ENCODE results near the gene ZNRD2. TPM values are rescaled to one million over a fixed set of nuclear protein-coding genes. Genes with fewer than 3 reads are reported as not detected.
"Not testable (repeated sequence)": the region's sequence is repeated elsewhere in the genome, so short reads cannot be mapped to it uniquely, and the experiment has no call there.

Gene ZNRD2, protein sequence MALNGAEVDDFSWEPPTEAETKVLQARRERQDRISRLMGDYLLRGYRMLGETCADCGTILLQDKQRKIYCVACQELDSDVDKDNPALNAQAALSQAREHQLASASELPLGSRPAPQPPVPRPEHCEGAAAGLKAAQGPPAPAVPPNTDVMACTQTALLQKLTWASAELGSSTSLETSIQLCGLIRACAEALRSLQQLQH
- total RNA-seq = 94.6 and 96.9 TPM in 2 replicates

DNA sequence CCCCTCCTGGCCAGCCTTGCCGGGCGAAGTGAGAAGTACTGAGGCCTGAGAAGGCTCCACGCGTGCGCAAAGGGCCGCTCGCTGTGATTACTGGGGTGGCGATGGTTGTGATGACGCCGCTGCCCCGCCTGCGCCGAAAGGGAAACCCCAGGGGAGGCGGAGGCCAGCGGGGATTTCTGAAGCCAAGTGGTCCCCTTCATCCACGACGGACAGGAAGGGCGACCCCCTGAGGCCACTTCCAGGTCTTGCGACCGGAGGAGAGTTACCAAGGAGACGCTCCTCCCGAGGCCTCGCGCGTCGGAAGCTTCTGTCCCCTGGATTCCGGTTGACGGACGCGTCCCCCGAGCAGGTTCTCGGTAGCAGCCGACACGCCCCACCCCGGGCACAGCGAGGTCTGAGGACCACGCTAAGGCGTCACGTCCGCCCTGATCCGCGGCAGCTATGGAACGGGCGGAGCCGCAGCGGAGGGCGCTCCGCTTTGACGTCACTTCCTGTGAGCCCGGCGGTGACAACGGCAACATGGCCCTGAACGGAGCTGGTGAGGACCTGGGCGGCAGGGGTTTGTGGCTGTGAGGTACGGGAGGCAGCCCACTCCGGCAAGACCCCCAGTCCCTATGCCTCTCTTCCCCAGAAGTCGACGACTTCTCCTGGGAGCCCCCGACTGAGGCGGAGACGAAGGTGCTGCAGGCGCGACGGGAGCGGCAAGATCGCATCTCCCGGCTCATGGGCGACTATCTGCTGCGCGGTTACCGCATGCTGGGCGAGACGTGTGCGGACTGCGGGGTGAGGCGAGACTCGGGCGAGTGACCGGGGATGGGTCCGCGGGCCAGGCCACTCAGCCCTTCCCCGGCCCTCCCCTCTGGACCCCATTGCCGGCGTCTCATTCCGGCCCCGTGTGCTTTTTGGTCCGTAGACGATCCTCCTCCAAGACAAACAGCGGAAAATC is at the start of gene ZNRD2:
Gene ZNRD2 (plus strand): TSS at position 505 of the 946 bp plus-strand sequence. CDS start 15 bp downstream, at position 520.
- peak; percentile 99 for DNase-seq (ENCODE audit: low spot score)
- Mint-ChIP-seq H3K36me3 (ENCODE audit: low read depth) (peaks cover 30% of the 10 kb centered on the region), H3K27ac (peak within 1 kb of the TSS; percentile 98), H3K9me3 (no peaks in the 10 kb centered on the region), H3K27me3 (ENCODE audit: insufficient read depth) (no peaks in the 10 kb centered on the region), H3K4me1 (ENCODE audit: low read depth) (peaks cover 64% of the 10 kb centered on the region), H3K4me3 (peak within 1 kb of the TSS; percentile 99)
- intact Hi-C loops (cut with micrococcal nuclease) = loop anchor here (1.0 to 5.0 kb wide), 16 partner anchors 11 to 693 kb away; partner anchors contain the start of genes ATG2A, CFL1, EHD1 and FRMD8

DNA sequence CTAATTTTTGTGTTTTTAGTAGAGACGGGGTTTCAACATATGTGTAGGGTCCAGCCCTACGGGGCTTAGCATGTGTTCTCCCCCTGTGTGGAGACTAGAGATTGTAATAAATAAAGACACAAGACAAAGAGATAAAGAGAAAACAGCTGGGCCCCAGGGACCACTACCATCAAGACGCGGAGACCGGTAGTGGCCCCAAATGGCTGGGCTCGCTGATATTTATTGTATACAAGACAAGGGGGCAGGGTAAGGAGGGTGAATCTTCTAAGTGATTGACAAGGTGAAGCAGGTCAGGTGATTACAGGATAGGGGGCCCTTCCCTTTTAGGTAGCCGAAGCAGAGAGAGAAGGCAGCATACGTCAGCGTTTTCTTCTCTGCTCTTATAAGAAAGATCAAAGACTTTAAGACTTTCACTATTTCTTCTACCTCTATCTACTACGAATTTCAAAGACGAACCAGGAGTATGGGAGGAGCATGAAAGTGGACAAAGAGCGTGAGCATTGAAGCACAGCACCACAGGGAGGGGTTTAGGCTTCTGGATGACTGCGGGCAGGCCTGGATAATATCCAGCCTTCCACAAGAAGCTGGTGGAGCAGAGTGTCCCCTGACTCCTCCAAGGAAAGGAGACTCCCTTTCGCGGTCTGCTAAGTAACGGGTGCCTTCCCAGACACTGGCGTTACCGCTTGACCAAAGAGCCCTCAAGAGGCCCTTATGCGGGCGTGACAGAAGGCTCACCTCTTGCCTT is 48.3 kb upstream of the ZNRD2 start:
- Mint-ChIP-seq H3K4me3 (peak overlapping the region; percentile 81), H3K27ac (peak overlapping the region; percentile 31), H3K4me1 (ENCODE audit: low read depth) (peaks cover 34% of the 10 kb centered on the region)
- DNase-seq (ENCODE audit: low spot score); H3K9me3 Mint-ChIP-seq; intact Hi-C loops (cut with micrococcal nuclease); H3K36me3 Mint-ChIP-seq (ENCODE audit: low read depth); H3K27me3 Mint-ChIP-seq (ENCODE audit: insufficient read depth): not testable (repeated sequence)

DNA sequence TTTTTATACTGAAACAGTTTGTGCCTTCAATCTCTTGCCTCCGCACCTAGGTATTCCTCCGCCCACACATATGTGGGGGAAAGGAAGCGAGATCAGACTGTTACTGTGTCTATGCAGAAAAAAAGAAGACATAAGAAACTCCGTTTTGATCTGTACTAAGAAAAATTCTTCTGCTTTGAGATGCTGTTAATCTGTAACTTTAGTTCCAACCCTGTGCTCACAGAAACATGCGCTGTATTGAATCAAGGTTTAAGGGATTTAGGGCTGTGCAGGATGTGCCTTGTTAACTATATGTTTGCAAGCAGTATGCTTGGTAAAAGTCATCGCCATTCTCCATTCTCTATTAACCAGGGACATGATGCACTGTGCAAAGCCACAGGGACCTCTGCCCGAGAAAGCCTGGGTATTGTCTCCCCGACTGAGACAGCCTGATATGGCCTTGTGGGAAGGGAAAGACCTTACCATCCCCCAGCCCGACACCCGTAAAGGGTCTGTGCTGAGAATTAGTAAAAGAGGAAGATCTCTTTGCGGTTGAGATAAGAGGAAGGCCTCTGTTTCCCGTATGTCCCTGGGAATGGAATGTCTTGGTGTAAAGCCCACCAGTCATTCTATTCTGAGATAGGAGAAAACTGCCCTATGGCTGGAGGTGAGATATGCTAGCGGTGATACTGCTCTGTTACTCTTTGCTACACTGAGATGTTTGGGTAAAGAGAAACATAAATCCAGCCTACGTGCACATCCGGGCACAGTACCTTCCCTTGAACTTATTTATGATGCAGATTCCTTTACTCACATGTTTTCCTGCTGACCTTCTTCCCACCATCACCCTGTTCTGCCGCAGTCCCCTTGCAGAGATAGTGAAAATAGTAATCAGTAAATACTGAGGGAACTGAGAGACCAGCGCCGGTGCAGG is 47.3 kb upstream of the ZNRD2 start:
- H3K27me3 Mint-ChIP-seq (ENCODE audit: insufficient read depth); H3K9me3 Mint-ChIP-seq; DNase-seq (ENCODE audit: low spot score); H3K36me3 Mint-ChIP-seq (ENCODE audit: low read depth): not testable (repeated sequence)
- H3K27ac Mint-ChIP-seq = peak overlapping the region; percentile 82
- intact Hi-C loops (cut with micrococcal nuclease) = loop anchor here (1.0 kb wide), 2 partner anchors 13 to 169 kb away; partner anchors contain the start of gene TIGD3
- H3K4me3 Mint-ChIP-seq = peak overlapping the region; percentile 81
- H3K4me1 Mint-ChIP-seq (ENCODE audit: low read depth) = peaks cover 37% of the 10 kb centered on the region

DNA sequence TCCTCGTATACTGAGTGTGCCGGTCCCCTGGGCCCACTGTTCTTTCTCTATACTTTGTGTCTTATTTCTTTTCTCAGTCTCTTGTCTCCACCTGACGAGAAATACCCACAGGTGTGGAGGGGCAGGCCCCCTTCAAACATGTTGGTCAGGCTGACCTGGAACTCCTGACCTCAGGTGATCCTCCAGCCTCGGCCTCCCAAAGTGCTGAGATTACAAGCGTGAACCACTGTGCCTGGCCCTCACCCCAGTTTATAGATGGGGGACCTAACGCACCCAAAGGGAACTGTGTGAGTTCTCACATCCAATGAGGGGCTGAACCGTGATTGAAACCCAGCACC is 46.7 kb upstream of the ZNRD2 start:
- H3K4me1 Mint-ChIP-seq (ENCODE audit: low read depth) = peaks cover 38% of the 10 kb centered on the region
- intact Hi-C loops (cut with micrococcal nuclease) = loop anchor here (1.0 kb wide), 2 partner anchors 13 to 169 kb away; partner anchors contain the start of gene TIGD3
- H3K4me3 Mint-ChIP-seq = peak overlapping the region; percentile 81
- H3K27ac Mint-ChIP-seq = peak overlapping the region; percentile 82
- DNase-seq (ENCODE audit: low spot score); H3K27me3 Mint-ChIP-seq (ENCODE audit: insufficient read depth); H3K9me3 Mint-ChIP-seq; H3K36me3 Mint-ChIP-seq (ENCODE audit: low read depth): not testable (repeated sequence)

DNA sequence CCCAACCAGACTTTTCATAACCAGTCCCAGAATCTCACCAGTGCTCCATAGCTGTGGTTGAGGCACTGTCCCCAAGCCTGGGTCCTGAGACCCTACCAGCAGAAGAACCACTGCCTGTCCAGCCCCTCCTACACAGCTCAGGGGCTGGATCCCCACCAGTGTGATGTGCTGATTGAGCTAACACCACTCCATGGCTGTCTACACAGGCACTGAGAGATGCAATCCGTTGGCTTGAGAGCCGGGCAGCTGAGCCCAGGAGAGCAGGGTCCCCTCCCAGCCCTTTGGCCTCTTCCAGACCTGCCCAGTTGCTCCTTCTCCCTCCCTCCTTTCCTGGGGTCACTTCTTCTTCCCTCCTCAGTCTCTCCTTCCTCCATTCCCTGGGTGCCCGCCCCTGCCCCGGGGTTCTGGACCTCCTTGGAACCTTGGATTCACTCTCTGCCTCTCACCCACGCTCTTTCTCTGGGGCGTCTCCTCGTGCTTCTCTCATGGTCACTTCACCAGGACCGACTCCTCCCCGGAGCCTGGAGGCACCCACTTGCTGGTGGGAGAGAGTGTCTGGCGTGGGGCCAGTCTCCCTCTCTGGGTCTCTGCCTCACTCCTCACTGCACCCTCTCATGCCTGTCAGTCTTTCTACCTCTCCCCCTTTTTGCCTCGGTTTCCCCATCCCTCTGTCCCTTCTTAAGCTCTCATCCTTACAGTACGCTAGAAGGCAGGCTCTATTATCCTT is 46.1 kb upstream of the ZNRD2 start:
- no peaks in the 10 kb centered on the region for H3K9me3 Mint-ChIP-seq
- peaks cover 12% of the 10 kb centered on the region for H3K36me3 Mint-ChIP-seq (ENCODE audit: low read depth)
- H3K27me3 Mint-ChIP-seq (ENCODE audit: insufficient read depth) = no peaks in the 10 kb centered on the region
- peaks cover 42% of the 10 kb centered on the region for H3K4me1 Mint-ChIP-seq (ENCODE audit: low read depth)
- H3K27ac Mint-ChIP-seq = peak overlapping the region; percentile 82
- DNase-seq (ENCODE audit: low spot score) = no peak
- H3K4me3 Mint-ChIP-seq = peak overlapping the region; percentile 81
- intact Hi-C loops (cut with micrococcal nuclease) = no loop called here

DNA sequence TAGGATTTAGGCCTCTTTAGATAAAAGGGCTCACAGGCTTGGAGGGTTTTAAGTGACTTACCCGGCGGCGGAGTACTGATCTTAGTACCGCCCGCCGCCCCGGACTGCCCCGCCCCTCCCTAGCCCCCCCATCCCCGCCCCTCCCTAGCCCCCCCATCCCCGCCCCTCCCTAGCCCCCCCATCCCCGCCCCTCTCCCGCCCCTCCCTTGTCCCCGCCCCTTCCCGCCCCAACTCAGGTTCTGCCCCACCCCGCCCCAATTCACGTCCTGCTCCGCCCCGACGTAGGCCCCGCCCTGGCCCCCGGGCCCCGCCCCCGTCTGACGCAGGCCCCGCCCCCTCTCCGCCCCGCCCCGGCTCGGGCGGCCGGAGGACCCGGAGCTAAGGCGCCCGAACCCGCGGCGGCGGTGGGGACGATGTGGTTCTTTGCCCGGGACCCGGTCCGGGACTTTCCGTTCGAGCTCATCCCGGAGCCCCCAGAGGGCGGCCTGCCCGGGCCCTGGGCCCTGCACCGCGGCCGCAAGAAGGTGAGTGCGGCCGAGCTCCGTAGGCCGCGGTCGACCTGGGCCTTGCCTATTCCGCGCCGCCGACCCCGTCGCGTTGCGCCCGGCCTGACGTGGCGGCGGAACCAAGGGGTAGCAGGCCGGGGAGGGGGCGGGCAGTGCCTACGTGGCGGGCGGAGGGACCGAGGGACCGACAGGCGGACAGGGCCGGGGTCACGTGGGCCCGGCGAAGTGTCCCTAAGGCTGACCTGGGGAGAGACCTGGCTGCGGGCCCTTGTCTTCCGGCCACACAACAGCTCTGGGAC is 45.3 kb upstream of the ZNRD2 start, which contains the start of gene SCYL1:
Gene SCYL1 (plus strand): TSS at position 343 of the 805 bp plus-strand sequence. CDS start 71 bp downstream, at position 414.
- Mint-ChIP-seq H3K4me3 (peak within 1 kb of the TSS; percentile 89), H3K27me3 (ENCODE audit: insufficient read depth) (no peaks in the 10 kb centered on the region), H3K4me1 (ENCODE audit: low read depth) (peaks cover 46% of the 10 kb centered on the region), H3K36me3 (ENCODE audit: low read depth) (peaks cover 15% of the 10 kb centered on the region), H3K27ac (peak within 1 kb of the TSS; percentile 82), H3K9me3 (no peaks in the 10 kb centered on the region)
- intact Hi-C loops (cut with micrococcal nuclease) = loop anchor here (1.0 kb wide), 2 partner anchors 15 to 21 kb away; no protein-coding TSS in a partner anchor
- DNase-seq (ENCODE audit: low spot score) = peak; percentile 71

DNA sequence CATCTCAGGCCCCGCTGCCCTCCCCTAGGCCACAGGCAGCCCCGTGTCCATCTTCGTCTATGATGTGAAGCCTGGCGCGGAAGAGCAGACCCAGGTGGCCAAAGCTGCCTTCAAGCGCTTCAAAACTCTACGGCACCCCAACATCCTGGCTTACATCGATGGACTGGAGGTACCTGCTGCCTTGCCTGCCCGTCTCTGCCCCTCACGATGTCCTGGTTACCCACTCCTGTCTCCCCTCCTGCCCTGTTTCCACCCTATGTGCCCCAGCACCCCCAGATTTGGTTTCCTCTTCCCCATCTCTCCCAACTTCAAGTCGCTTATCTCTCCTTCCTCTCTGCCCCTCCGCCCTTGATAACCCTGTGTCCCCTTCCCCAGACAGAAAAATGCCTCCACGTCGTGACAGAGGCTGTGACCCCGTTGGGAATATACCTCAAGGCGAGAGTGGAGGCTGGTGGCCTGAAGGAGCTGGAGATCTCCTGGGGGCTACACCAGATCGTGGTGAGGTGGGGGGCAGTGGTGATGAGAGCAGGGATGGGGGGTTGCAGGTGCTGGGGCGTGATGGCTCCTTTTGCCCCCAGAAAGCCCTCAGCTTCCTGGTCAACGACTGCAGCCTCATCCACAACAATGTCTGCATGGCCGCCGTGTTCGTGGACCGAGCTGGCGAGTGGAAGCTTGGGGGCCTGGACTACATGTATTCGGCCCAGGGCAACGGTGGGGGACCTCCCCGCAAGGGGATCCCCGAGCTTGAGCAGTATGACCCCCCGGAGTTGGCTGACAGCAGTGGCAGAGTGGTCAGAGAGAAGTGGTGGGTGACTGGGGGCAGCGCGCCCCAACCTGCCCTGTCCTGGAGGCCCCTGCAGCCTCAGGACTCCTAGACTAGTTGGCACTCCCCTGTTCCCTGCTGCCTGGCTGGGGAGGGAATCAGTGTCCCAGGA is 44.5 kb upstream of the ZNRD2 start:
- Mint-ChIP-seq H3K27me3 (ENCODE audit: insufficient read depth) (no peaks in the 10 kb centered on the region), H3K27ac (peak overlapping the region; percentile 80), H3K4me1 (ENCODE audit: low read depth) (peaks cover 50% of the 10 kb centered on the region), H3K36me3 (ENCODE audit: low read depth) (peaks cover 20% of the 10 kb centered on the region), H3K9me3 (no peaks in the 10 kb centered on the region), H3K4me3 (peak overlapping the region; percentile 89)
- DNase-seq (ENCODE audit: low spot score) = no peak
- intact Hi-C loops (cut with micrococcal nuclease) = loop anchor here (1.0 kb wide), 2 partner anchors 14 to 20 kb away; no protein-coding TSS in a partner anchor

DNA sequence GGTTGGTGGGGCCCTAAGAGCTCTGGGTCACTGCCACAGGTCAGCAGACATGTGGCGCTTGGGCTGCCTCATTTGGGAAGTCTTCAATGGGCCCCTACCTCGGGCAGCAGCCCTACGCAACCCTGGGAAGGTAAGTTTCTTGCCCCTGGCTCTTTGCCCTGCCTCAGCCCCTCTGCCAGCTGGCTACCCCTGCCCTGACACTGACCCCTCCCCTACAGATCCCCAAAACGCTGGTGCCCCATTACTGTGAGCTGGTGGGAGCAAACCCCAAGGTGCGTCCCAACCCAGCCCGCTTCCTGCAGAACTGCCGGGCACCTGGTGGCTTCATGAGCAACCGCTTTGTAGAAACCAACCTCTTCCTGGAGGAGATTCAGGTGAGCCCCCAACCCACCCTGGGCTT is 43.5 kb upstream of the ZNRD2 start:
- H3K27me3 Mint-ChIP-seq (ENCODE audit: insufficient read depth) = no peaks in the 10 kb centered on the region

DNA sequence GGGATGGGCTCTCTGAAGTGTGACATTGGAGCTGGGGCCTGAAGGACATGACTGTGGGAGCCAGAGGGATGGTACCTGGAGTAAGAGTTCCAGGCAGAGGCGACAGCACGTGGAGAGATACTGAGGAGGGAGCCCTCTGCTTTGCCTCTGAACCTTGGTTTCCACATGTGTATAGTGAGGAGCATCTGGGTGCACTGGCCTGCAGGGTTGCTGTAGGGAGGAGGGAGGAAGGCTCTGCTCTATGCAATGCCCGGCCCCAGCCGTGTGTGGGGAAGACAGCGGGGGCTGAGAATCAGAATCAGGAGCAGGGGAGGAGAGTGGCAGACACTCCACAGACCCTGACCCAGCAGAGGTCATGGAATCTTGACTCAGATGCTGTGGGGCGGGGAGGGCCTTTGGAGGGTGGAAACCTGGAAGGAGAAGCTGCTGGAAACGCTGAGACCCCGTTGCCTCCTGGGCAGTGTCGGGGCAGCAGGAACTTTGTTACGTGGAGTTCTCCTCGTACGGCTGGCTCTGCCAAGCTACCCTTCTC is 41.4 kb upstream of the ZNRD2 start:
- H3K4me3 Mint-ChIP-seq = no peak overlapping the region
- no peak for DNase-seq (ENCODE audit: low spot score)
- intact Hi-C loops (cut with micrococcal nuclease) = no loop called here
- no peaks in the 10 kb centered on the region for H3K27me3 Mint-ChIP-seq (ENCODE audit: insufficient read depth)
- no peak overlapping the region for H3K27ac Mint-ChIP-seq
- H3K36me3 Mint-ChIP-seq (ENCODE audit: low read depth) = peaks cover 33% of the 10 kb centered on the region
- H3K9me3 Mint-ChIP-seq = no peaks in the 10 kb centered on the region
- peaks cover 25% of the 10 kb centered on the region for H3K4me1 Mint-ChIP-seq (ENCODE audit: low read depth)

More for the DNA sequence above, 43.5 kb upstream of the ZNRD2 start:
- no peak for DNase-seq (ENCODE audit: low spot score)
- H3K4me3 Mint-ChIP-seq = peak overlapping the region; percentile 89
- peaks cover 30% of the 10 kb centered on the region for H3K36me3 Mint-ChIP-seq (ENCODE audit: low read depth)
- no peak overlapping the region for H3K27ac Mint-ChIP-seq
- intact Hi-C loops (cut with micrococcal nuclease) = no loop called here
- H3K9me3 Mint-ChIP-seq = no peaks in the 10 kb centered on the region
- H3K4me1 Mint-ChIP-seq (ENCODE audit: low read depth) = peaks cover 46% of the 10 kb centered on the region
